Activated effector memory CD4-positive, alpha-beta T cell treated with anti-CD3 and anti-CD28 coated beads, Interleukin-2, amount 50 U/mL, for 16 hours (primary cell): ENCODE data around the gene OR13H1.
"Not testable (repeated sequence)": the region's sequence is repeated elsewhere in the genome, so short reads cannot be mapped to it uniquely, and the experiment has no call there.

ENCODE experiments used
- DNase-seq: peaks from one replicate; pipeline ENCODE4 v3.0.0-alpha.2; 2020

The OR13H1 gene

GRCh38 chrX:131543774-131544173 is at the start of gene OR13H1:
TSS of gene OR13H1 (plus strand) at chrX:131544074. CDS start at chrX:131544074, 0 bp downstream.
- no peak for DNase-seq

- DNase-seq = not testable (repeated sequence)
These were observed 42.3 kb upstream of the OR13H1 start for GRCh38 chrX:131501556-131501955.

DNA sequence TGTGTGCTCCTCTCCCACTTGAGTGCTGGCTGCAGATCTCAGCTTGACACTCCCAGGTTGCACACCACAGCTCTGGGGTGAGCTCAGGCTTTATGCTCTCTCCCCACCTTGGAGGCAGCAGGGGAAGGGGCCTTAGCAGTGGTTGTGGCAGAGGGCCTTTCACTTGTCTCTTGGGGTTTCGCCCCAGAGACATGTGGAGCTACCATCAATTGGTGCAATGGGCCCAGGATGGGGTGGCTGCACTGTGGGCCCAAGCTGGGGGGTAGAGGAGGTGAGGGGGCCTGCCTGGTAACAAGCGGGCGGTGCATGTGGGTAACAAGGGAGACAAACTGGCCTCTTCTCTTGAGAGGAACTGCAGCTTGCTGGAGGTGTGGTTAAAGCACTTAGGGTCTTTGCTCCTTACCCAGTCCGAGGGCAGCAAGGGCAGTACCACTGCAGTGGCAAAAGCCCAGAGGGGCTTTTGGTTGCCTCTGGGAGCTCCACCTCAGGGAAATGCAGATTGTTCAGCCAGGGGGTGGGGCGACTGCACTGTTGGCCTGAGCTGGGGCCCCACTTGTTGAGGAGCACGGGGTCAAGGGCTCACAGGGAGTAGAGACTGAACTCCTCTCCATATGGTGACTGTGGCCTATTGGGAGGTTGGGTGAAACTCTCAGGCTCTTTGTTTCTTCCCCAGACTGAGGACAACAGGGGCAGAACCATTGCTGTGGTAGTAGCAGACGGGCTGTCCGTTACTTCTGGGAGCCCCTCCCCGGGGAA is 30.5 kb upstream of the OR13H1 start:
- DNase-seq = no peak

GRCh38 chrX:131521824-131522223 is 22.1 kb upstream of the OR13H1 start:
- DNase-seq = no peak

- no peak for DNase-seq
These were observed 344 bp downstream of the OR13H1 start for GRCh38 chrX:131544218-131544617.

DNA sequence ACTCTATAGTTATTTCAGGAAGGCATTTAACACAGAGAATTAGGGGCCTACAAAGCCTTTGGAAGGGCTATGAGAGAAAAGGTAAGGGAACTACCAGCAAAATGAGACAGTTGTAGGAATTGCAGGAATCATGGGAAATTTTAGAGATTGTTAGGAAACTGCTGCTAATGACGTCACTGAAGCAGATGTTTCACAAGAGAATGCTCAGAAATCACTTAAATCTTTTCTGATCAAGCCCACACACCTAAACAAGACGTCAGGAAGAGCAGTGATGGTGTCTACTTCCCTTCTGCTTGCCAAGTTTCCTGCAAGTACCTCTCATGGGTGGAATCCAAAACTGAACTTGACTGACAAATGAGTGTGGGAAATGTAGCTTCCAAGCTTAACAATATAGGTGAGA is 5.1 kb downstream of the OR13H1 start:
- no peak for DNase-seq

GRCh38 chrX:131552453-131552852 is 8.6 kb downstream of the OR13H1 start:
- not testable (repeated sequence) for DNase-seq

DNA sequence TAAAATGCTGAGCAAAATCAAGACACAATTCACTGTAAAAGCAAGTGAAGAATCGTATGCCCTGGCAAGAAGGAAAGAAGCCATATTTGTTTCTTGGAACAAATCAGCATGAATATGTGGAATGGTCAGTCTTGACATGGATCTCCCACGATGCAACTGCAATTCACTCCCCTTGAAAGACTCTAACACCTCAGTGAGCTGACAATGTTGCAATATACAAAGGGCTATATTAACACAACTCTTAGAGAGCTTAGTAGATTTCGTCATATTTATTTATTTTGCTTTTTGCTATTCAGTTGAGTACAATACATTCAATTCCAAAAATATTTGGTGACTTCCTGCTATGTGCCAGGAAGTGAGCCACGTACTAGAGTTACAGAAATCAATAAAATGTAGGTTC is 14.7 kb downstream of the OR13H1 start:
- DNase-seq = no peak

- no peak for DNase-seq
These were observed 20.8 kb downstream of the OR13H1 start for GRCh38 chrX:131564553-131565229.

DNA sequence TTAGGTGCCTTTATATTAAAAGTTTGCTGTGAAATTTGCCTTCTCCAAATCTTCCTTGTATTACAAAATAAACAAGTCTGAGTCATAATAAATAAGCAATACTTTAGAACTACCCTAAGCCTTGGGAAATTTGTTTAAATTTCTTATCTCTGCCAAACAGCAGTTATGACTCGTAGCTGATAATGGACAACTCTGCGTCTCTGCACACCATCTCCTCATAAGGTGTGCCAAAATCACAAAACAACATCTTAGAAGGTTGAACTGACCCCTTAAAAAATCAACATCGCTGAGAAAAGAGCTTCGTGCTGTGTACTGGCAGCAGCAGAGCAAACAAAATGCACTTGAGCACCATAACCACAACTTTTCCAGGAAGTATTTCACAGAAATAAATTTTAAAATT is 22.0 kb downstream of the OR13H1 start:
- no peak for DNase-seq

GRCh38 chrX:131571348-131571747 is 27.5 kb downstream of the OR13H1 start:
- no peak for DNase-seq

GRCh38 chrX:131572372-131573014 is 28.6 kb downstream of the OR13H1 start:
- no peak for DNase-seq

GRCh38 chrX:131577413-131577812 is 33.5 kb downstream of the OR13H1 start:
- DNase-seq = no peak

- no peak for DNase-seq
These were observed 34.3 kb downstream of the OR13H1 start for GRCh38 chrX:131577999-131578734.

GRCh38 chrX:131578735-131579367 is 35.0 kb downstream of the OR13H1 start:
- not testable (repeated sequence) for DNase-seq

GRCh38 chrX:131588995-131589394 is 45.1 kb downstream of the OR13H1 start:
- DNase-seq = no peak
